GM18520 (cell line): ENCODE results near the gene ST6GAL2.

Experiments used
- ATAC-seq: cut with Tn5 transposase; IDR thresholded peaks from one replicate; pipeline ENCODE4 v1.9.1; 2021; ENCODE audit not compliant: unreplicated experiment

ST6GAL2 gene

GRCh38 chr2:106831241-106831640 lies 54.7 kb downstream of the ST6GAL2 start:
- no peak for ATAC-seq

- ATAC-seq = no peak
These were observed 55.8 kb downstream of the ST6GAL2 start for GRCh38 chr2:106830191-106830590.

GRCh38 chr2:106828119-106828518 lies 57.8 kb downstream of the ST6GAL2 start:
- no peak for ATAC-seq

- ATAC-seq = no peak
These were observed 58.8 kb downstream of the ST6GAL2 start for GRCh38 chr2:106827158-106827557.

- no peak for ATAC-seq
These were observed 60.8 kb downstream of the ST6GAL2 start for GRCh38 chr2:106825161-106825560.

- no peak for ATAC-seq
These were observed 69.0 kb downstream of the ST6GAL2 start for GRCh38 chr2:106816974-106817373.

GRCh38 chr2:106812841-106813240 lies 73.1 kb downstream of the ST6GAL2 start:
- no peak for ATAC-seq

- no peak for ATAC-seq
These were observed 73.6 kb downstream of the ST6GAL2 start for GRCh38 chr2:106812383-106812782.

GRCh38 chr2:106805716-106806115 lies 80.3 kb downstream of the ST6GAL2 start:
- ATAC-seq = no peak

GRCh38 chr2:106804161-106804560 lies 81.8 kb downstream of the ST6GAL2 start:
- ATAC-seq = no peak

GRCh38 chr2:106800976-106801655 lies 84.9 kb downstream of the ST6GAL2 start:
- ATAC-seq = no peak

- ATAC-seq = no peak
These were observed 85.8 kb downstream of the ST6GAL2 start for GRCh38 chr2:106800180-106800579.

GRCh38 chr2:106798826-106799552 lies 87.0 kb downstream of the ST6GAL2 start:
- ATAC-seq = no peak

GRCh38 chr2:106797494-106797893 lies 88.5 kb downstream of the ST6GAL2 start:
- no peak for ATAC-seq

GRCh38 chr2:106792671-106793070 lies 93.3 kb downstream of the ST6GAL2 start:
- ATAC-seq = no peak

GRCh38 chr2:106789185-106789584 lies 96.8 kb downstream of the ST6GAL2 start:
- no peak for ATAC-seq

GRCh38 chr2:106782681-106783080 lies 103.3 kb downstream of the ST6GAL2 start:
- no peak for ATAC-seq

- no peak for ATAC-seq
These were observed 104.8 kb downstream of the ST6GAL2 start for GRCh38 chr2:106781196-106781595.

GRCh38 chr2:106771811-106772210 lies 114.2 kb downstream of the ST6GAL2 start:
- no peak for ATAC-seq

- ATAC-seq = no peak
These were observed 115.0 kb downstream of the ST6GAL2 start for GRCh38 chr2:106770986-106771385.

GRCh38 chr2:106764614-106765013 lies 121.4 kb downstream of the ST6GAL2 start:
- no peak for ATAC-seq

GRCh38 chr2:106759966-106760365 lies 126.0 kb downstream of the ST6GAL2 start:
- ATAC-seq = no peak
